ENCODE data around the gene EFCAB11.

The EFCAB11 gene

GRCh38 chr14:89814126-89814525 lies 140.4 kb downstream of the EFCAB11 start:
- DNase-seq (ENCODE audit: low read depth in 2 of 2): no peak

- no peak for DNase-seq (ENCODE audit: low read depth in 2 of 2)
Observed at GRCh38 chr14:89813617-89814031, 140.9 kb downstream of the EFCAB11 start.

- no peak for DNase-seq (ENCODE audit: low read depth in 2 of 2)
Observed at GRCh38 chr14:89811954-89812575, 142.5 kb downstream of the EFCAB11 start.

GRCh38 chr14:89810101-89810500 lies 144.4 kb downstream of the EFCAB11 start:
- DNase-seq (ENCODE audit: low read depth in 2 of 2): no peak

- no peak for DNase-seq (ENCODE audit: low read depth in 2 of 2)
Observed at GRCh38 chr14:89807892-89808291, 146.6 kb downstream of the EFCAB11 start.

- DNase-seq (ENCODE audit: low read depth in 2 of 2): no peak
Observed at GRCh38 chr14:89807151-89807550, 147.4 kb downstream of the EFCAB11 start.

- DNase-seq (ENCODE audit: low read depth in 2 of 2): no peak
Observed at GRCh38 chr14:89806451-89806850, 148.1 kb downstream of the EFCAB11 start.

- DNase-seq (ENCODE audit: low read depth in 2 of 2): no peak
Observed at GRCh38 chr14:89805501-89805900, 149.0 kb downstream of the EFCAB11 start.

GRCh38 chr14:89803542-89803941 lies 151.0 kb downstream of the EFCAB11 start:
- DNase-seq (ENCODE audit: low read depth in 2 of 2): no peak

- DNase-seq (ENCODE audit: low read depth in 2 of 2): no peak
Observed at GRCh38 chr14:89801136-89801535, 153.4 kb downstream of the EFCAB11 start.

- DNase-seq (ENCODE audit: low read depth in 2 of 2): no peak
Observed at GRCh38 chr14:89798212-89798773, 156.2 kb downstream of the EFCAB11 start.

- no peak for DNase-seq (ENCODE audit: low read depth in 2 of 2)
Observed at GRCh38 chr14:89797148-89797547, 157.4 kb downstream of the EFCAB11 start.

- no peak for DNase-seq (ENCODE audit: low read depth in 2 of 2)
Observed at GRCh38 chr14:89794096-89794495, 160.4 kb downstream of the EFCAB11 start.

GRCh38 chr14:89793367-89793716 lies 161.2 kb downstream of the EFCAB11 start:
- no peak for DNase-seq (ENCODE audit: low read depth in 2 of 2)

GRCh38 chr14:89792489-89793366 lies 161.8 kb downstream of the EFCAB11 start:
- no peak for DNase-seq (ENCODE audit: low read depth in 2 of 2)

- DNase-seq (ENCODE audit: low read depth in 2 of 2): no peak
Observed at GRCh38 chr14:89787525-89787924, 167.0 kb downstream of the EFCAB11 start.

- DNase-seq (ENCODE audit: low read depth in 2 of 2): no peak
Observed at GRCh38 chr14:89781046-89781445, 173.5 kb downstream of the EFCAB11 start.

- no peak for DNase-seq (ENCODE audit: low read depth in 2 of 2)
Observed at GRCh38 chr14:89779707-89780106, 174.8 kb downstream of the EFCAB11 start.

- DNase-seq (ENCODE audit: low read depth in 2 of 2): no peak
Observed at GRCh38 chr14:89775946-89776345, 178.6 kb downstream of the EFCAB11 start.

- DNase-seq (ENCODE audit: low read depth in 2 of 2): no peak
Observed at GRCh38 chr14:89775151-89775550, 179.4 kb downstream of the EFCAB11 start.

- DNase-seq (ENCODE audit: low read depth in 2 of 2): peak; percentile 23 to 52
Observed at GRCh38 chr14:89773644-89774316, 180.8 kb downstream of the EFCAB11 start.

GRCh38 chr14:89773151-89773550 lies 181.4 kb downstream of the EFCAB11 start:
- no peak for DNase-seq (ENCODE audit: low read depth in 2 of 2)

Data from stimulated activated CD4-positive, alpha-beta T cell treated with anti-CD3 and anti-CD28 coated beads, Interleukin-12 subunit alpha, Interleukin-12 subunit beta, amount 100 ng/mL, for 24 hours (primary cell).